HCT116 (cell line): ENCODE results near the gene TM9SF4. TPM values are rescaled to one million over a fixed set of nuclear protein-coding genes. Genes with fewer than 3 reads are reported as not detected.
A peak's percentile ranks its signal among the peaks of the same experiment; 100 is the strongest.

Source experiments
- ATAC-seq: fragments of 200-7000 bp; cut with Tn5 transposase; 2 replicates; pipeline ENCODE4 v1.9.1; 2020; ENCODE audit warnings: mild to moderate bottlenecking, moderate library complexity
- BruUV-seq: library from RNA; stranded (reverse); fragments of 400-500 nt; replicated peaks from 2 replicates; lab custom pipeline; 2021; lab: Mats Ljungman, UMichigan
- CTCF ChIA-PET: fragments of 300-600 bp; sonication (Branson Sonifier 250); formaldehyde crosslinking; loops from one replicate; lab custom pipeline; 2021; ENCODE audit warnings: antibody characterized with exemption; lab: Charles Lee
- POLR2A ChIA-PET: fragments of 300-600, 350-600 bp; sonication (Branson Sonifier 250); formaldehyde crosslinking; loops from one replicate; lab custom pipeline; 2021; ENCODE audit warnings: antibody characterized with exemption; lab: Charles Lee
- RAD21 ChIA-PET, 2 experiments: fragments of 300-600 bp; sonication (Branson Sonifier 250); formaldehyde crosslinking; loops; one replicate each; lab custom pipeline; 2023; ENCODE audit warnings: low total read pairs in 2 of 2; ENCODE audit not compliant: uncharacterized antibody in 2 of 2, unreplicated experiment in 2 of 2, low non-redundant PET in 1 of 2; lab: Charles Lee
- DNase-seq: peaks from one replicate; pipeline ENCODE4 v3.0.0-alpha.2; 2010; ENCODE audit warnings: low read depth, low spot score
- H2AFZ ChIP-seq: fragments of 200-600 bp; shearing (Covaris generic), sonication (generic); 2 replicates; pipeline ENCODE4 v1.6.1; 2017; ENCODE audit warnings: low read depth, mixed run types, mixed read lengths, antibody characterized with exemption, low read length; ENCODE audit not compliant: poor library complexity, severe bottlenecking
- H3K27ac ChIP-seq: 2 replicates; pipeline ENCODE4 v1.5.1; 2012; ENCODE audit warnings: low read depth, low read length
- H3K27me3 ChIP-seq: fragments of 200-600 bp; sonication (generic); 2 replicates; pipeline ENCODE4 v1.6.1; 2016; ENCODE audit warnings: mixed run types, low read length, mixed read lengths; ENCODE audit not compliant: insufficient read depth
- H3K36me3 ChIP-seq, 2 experiments: fragments of 200-500 bp in 1 of 2; fragments of 200-600 bp in 1 of 2; sonication (Bioruptor generic) in 1 of 2; sonication (generic) in 1 of 2; 2 replicates each; pipeline versions ENCODE4 v1.5.1 to v1.6.1; 2014 to 2016; ENCODE audit warnings: low read length in 2 of 2, inconsistent platforms in 1 of 2, mixed read lengths in 1 of 2, mixed run types in 1 of 2; ENCODE audit not compliant: insufficient read depth in 2 of 2, control insufficient read depth in 1 of 2
- H3K4me1 ChIP-seq, 2 experiments: fragments of 200-600 bp in 1 of 2; sonication (generic) in 1 of 2; 2 replicates each; pipeline versions ENCODE4 v1.5.1 to v1.6.1; 2012 to 2017; ENCODE audit warnings: low read length in 2 of 2, inconsistent platforms in 1 of 2, mild to moderate bottlenecking in 1 of 2, mixed read lengths in 1 of 2, mixed run types in 1 of 2, moderate library complexity in 1 of 2; ENCODE audit not compliant: insufficient read depth in 2 of 2, control insufficient read depth in 1 of 2
- H3K4me2 ChIP-seq: fragments of 200-600 bp; sonication (generic); 2 replicates; pipeline ENCODE4 v1.6.1; 2017; ENCODE audit warnings: mixed run types, low read length, mixed read lengths
- H3K4me3 ChIP-seq, 2 experiments: fragments of 200-600 bp in 1 of 2; sonication (generic) in 1 of 2; replicated peaks in 1 of 2; 2 replicates each; pipeline ENCODE4 v1.5.1; 2011 to 2016; ENCODE audit warnings: low read length in 2 of 2, control low read depth in 1 of 2, low read depth in 1 of 2, mild to moderate bottlenecking in 1 of 2, mixed read lengths in 1 of 2, mixed run types in 1 of 2
- H3K79me2 ChIP-seq: fragments of 200-600 bp; sonication (generic); 2 replicates; pipeline ENCODE4 v1.6.1; 2017; ENCODE audit warnings: mild to moderate bottlenecking, mixed run types, low read length, moderate library complexity, mixed read lengths; ENCODE audit not compliant: insufficient read depth
- H3K9ac ChIP-seq: fragments of 200-600 bp; sonication (generic); 2 replicates; pipeline ENCODE4 v1.6.1; 2016; ENCODE audit warnings: low read length, mixed read lengths
- H3K9me2 ChIP-seq: fragments of 200-600 bp; sonication (generic), shearing (Covaris generic); 2 replicates; pipeline ENCODE4 v1.6.1; 2017; ENCODE audit warnings: mixed run types, mild to moderate bottlenecking, moderate library complexity; ENCODE audit not compliant: insufficient read depth
- H3K9me3 ChIP-seq, 2 experiments: fragments of 200-500 bp in 1 of 2; fragments of 200-600 bp in 1 of 2; sonication (Bioruptor generic) in 1 of 2; sonication (generic) in 1 of 2; 2 replicates each; pipeline ENCODE4 v1.6.1; 2014 to 2017; ENCODE audit warnings: low read length in 2 of 2, mixed read lengths in 2 of 2, inconsistent platforms in 1 of 2, low read depth in 1 of 2, mild to moderate bottlenecking in 1 of 2, mixed run types in 1 of 2, moderate library complexity in 1 of 2; ENCODE audit not compliant: control insufficient read depth in 1 of 2, insufficient read depth in 1 of 2
- H4K20me1 ChIP-seq: fragments of 200-600 bp; sonication (generic), shearing (Covaris generic); 2 replicates; pipeline ENCODE4 v1.6.1; 2017; ENCODE audit warnings: mixed run types, mild to moderate bottlenecking, moderate library complexity; ENCODE audit not compliant: insufficient read depth
- ATF3 ChIP-seq: IDR thresholded peaks from 2 replicates; pipeline ENCODE4 v1.6.1; 2012
- CBX3 ChIP-seq: IDR thresholded peaks from 2 replicates; pipeline ENCODE4 v1.6.1; 2012; ENCODE audit warnings: low read depth
- CEBPB ChIP-seq: IDR thresholded peaks from 2 replicates; pipeline ENCODE4 v1.6.1; 2012; ENCODE audit warnings: low read depth
- CTCF ChIP-seq, 3 experiments: fragments of 200-600 bp in 1 of 3; sonication (generic) in 1 of 3; IDR thresholded peaks in 2 of 3; conservative IDR thresholded peaks in 1 of 3; 2 replicates each; pipeline ENCODE4 v1.5.1; 2012 to 2017; ENCODE audit warnings: low read depth in 2 of 3, low read length in 2 of 3, antibody characterized with exemption in 1 of 3, borderline replicate concordance in 1 of 3, control low read depth in 1 of 3, mild to moderate bottlenecking in 1 of 3, mixed read lengths in 1 of 3, mixed run types in 1 of 3, moderate library complexity in 1 of 3; ENCODE audit not compliant: insufficient read depth in 1 of 3
- EGR1 ChIP-seq: IDR thresholded peaks from 2 replicates; pipeline ENCODE4 v1.6.1; 2012; ENCODE audit warnings: low read depth
- FOSL1 ChIP-seq: IDR thresholded peaks from 2 replicates; pipeline ENCODE4 v1.6.1; 2012; ENCODE audit warnings: low read depth
- JUND ChIP-seq: IDR thresholded peaks from 2 replicates; pipeline ENCODE4 v1.6.1; 2012
- POLR2A ChIP-seq: IDR thresholded peaks from 2 replicates; pipeline ENCODE4 v1.7.0; 2011; ENCODE audit warnings: borderline replicate concordance; ENCODE audit not compliant: insufficient read depth, insufficient read length; ENCODE audit errors: extremely low read depth
- RAD21 ChIP-seq: IDR thresholded peaks from 2 replicates; pipeline ENCODE4 v1.6.1; 2012; ENCODE audit warnings: low read depth, mild to moderate bottlenecking
- SP1 ChIP-seq: IDR thresholded peaks from 2 replicates; pipeline ENCODE4 v1.6.1; 2012; ENCODE audit warnings: low read depth
- TCF7L2 ChIP-seq: IDR thresholded peaks from 2 replicates; pipeline ENCODE4 v1.7.0; 2011; ENCODE audit warnings: borderline replicate concordance, inconsistent platforms; ENCODE audit not compliant: insufficient read depth, insufficient read length; ENCODE audit errors: extremely low read depth
- YY1 ChIP-seq: IDR thresholded peaks from 2 replicates; pipeline ENCODE4 v1.6.1; 2011; ENCODE audit warnings: low read length, low read depth, moderate library complexity, mild to moderate bottlenecking; ENCODE audit not compliant: insufficient replicate concordance; ENCODE audit errors: extremely low read depth
- ZFX ChIP-seq: fragments of 450-650 bp; IDR thresholded peaks from 2 replicates; pipeline ENCODE4 v1.6.1; 2017
- ZNF274 ChIP-seq: fragments of 200-500 bp; sonication (Bioruptor generic); IDR thresholded peaks from 2 replicates; pipeline ENCODE4 v1.6.1; 2014; ENCODE audit warnings: mild to moderate bottlenecking, low read depth, low read length, inconsistent platforms
- intact Hi-C: fragments of 100-400 bp; cut with micrococcal nuclease; formaldehyde crosslinking; loops from 2 replicates; pipeline ENCODE4 v1.10.0; 2022
- total RNA-seq: library from RNA; stranded (reverse); gene quantifications from one replicate; pipeline ENCODE4 v1.2.1, GENCODE V29; 2021; ENCODE audit not compliant: unreplicated experiment

The TM9SF4 gene
- total RNA-seq, 1 experiment from 2014 or later, result 51.2 TPM

- no peaks in the 10 kb centered on the region for H3K9me2 ChIP-seq
- H3K27ac ChIP-seq, result peak overlapping the region; percentile 98; the same call in 1 of the 2 replicates
- RAD21 ChIA-PET, result no interaction called here
- H3K4me3 ChIP-seq, result peak overlapping the region; percentile 90 to 97
- peak overlapping the region; percentile 95 for H3K9ac ChIP-seq
- ATAC-seq (no peak), DNase-seq (no peak)
- no TSS peak for BruUV-seq
- no peak overlapping the region for H2AFZ ChIP-seq
- H3K4me2 ChIP-seq, result peak overlapping the region; percentile 86
- no peaks in the 10 kb centered on the region for H3K9me3 ChIP-seq
- H3K4me1 ChIP-seq, result peaks cover 6 to 17% of the 10 kb centered on the region in 2 experiments
- POLR2A ChIA-PET, result no interaction called here
- intact Hi-C loops, result no loop called here
- H4K20me1 ChIP-seq, result peaks cover 6% of the 10 kb centered on the region; the same call in 1 of the 2 replicates
- TF ChIP-seq TCF7L2 (no peak), CEBPB (no peak), CBX3 (no peak), RAD21 (no peak), ZNF274 (no peak), JUND (no peak), FOSL1 (no peak), POLR2A (no peak), SP1 (no peak), EGR1 (no peak), ZFX (no peak), CTCF (IDR thresholded peaks at IDR 0.05 in 2 of 3, conservative IDR thresholded peaks at IDR 0.05 in 1 of 3; ENCODE audit: borderline replicate concordance in 1 of 3, insufficient read depth in 1 of 3, low read depth in 2 of 3, low read length in 2 of 3) (no peak), YY1 (no peak), ATF3 (no peak)
- TF ChIP-seq, all 23 proteins: peak for 0
- H3K27me3 ChIP-seq, result no peaks in the 10 kb centered on the region
- peaks cover 7 to 8% of the 10 kb centered on the region in 2 experiments; a peak in 2 of 4 replicates for H3K36me3 ChIP-seq
- CTCF ChIA-PET, result no interaction called here
- peaks cover 62% of the 10 kb centered on the region for H3K79me2 ChIP-seq
Measured at GRCh38 chr20:32110727-32111126, 1.2 kb downstream of the TM9SF4 start.
